DND-41 (cell line): ENCODE data around the gene PREP.

ENCODE experiments used
- ATAC-seq: fragments of 200-7000 bp; cut with Tn5 transposase; 3 replicates; pipeline ENCODE4 v1.9.1; 2021; ENCODE audit warnings: low read depth; ENCODE audit not compliant: insufficient read depth
- DNase-seq: peaks from one replicate; pipeline ENCODE4 v3.0.0-alpha.2; 2020
- H2AFZ ChIP-seq: 2 replicates; pipeline ENCODE4 v1.6.0; 2012; ENCODE audit warnings: low read depth, low read length
- H3K27ac ChIP-seq: 2 replicates; pipeline ENCODE4 v1.5.1; 2012; ENCODE audit warnings: low read length, inconsistent platforms
- H3K27me3 ChIP-seq: fragments of 200-600 bp; sonication (generic); 2 replicates; pipeline ENCODE4 v1.6.0; 2012; ENCODE audit warnings: low read length, mild to moderate bottlenecking, inconsistent platforms; ENCODE audit not compliant: insufficient read depth, poor library complexity
- H3K36me3 ChIP-seq: 2 replicates; pipeline ENCODE4 v1.5.1; 2012; ENCODE audit warnings: low read length, inconsistent platforms; ENCODE audit not compliant: insufficient read depth
- H3K4me1 ChIP-seq: 2 replicates; pipeline ENCODE4 v1.5.1; 2012; ENCODE audit warnings: mild to moderate bottlenecking, low read length; ENCODE audit not compliant: insufficient read depth
- H3K4me2 ChIP-seq: 2 replicates; pipeline ENCODE4 v1.6.0; 2012; ENCODE audit warnings: mild to moderate bottlenecking, moderate library complexity, low read length, inconsistent platforms; ENCODE audit not compliant: insufficient read depth
- H3K4me3 ChIP-seq, 2 experiments: fragments of 200-600 bp in 1 of 2; shearing (Covaris generic) in 1 of 2; 2 replicates each; pipeline ENCODE4 v1.5.1; 2012 to 2016; ENCODE audit warnings: inconsistent platforms in 2 of 2, low read length in 2 of 2, mild to moderate bottlenecking in 2 of 2, low read depth in 1 of 2, moderate library complexity in 1 of 2
- H3K79me2 ChIP-seq: 2 replicates; pipeline ENCODE4 v1.6.0; 2012; ENCODE audit warnings: low read length, inconsistent platforms; ENCODE audit not compliant: insufficient read depth
- H3K9ac ChIP-seq: 2 replicates; pipeline ENCODE4 v1.6.0; 2012; ENCODE audit warnings: low read depth, mild to moderate bottlenecking, inconsistent platforms, low read length, moderate library complexity
- H3K9me3 ChIP-seq: 2 replicates; pipeline ENCODE4 v1.5.1; 2012; ENCODE audit warnings: low read length, moderate library complexity, mild to moderate bottlenecking, inconsistent platforms; ENCODE audit not compliant: insufficient read depth, severe bottlenecking
- H4K20me1 ChIP-seq: 2 replicates; pipeline ENCODE4 v1.6.0; 2012; ENCODE audit warnings: low read length; ENCODE audit not compliant: insufficient read depth
- EZH2 ChIP-seq: IDR thresholded peaks from 3 replicates; pipeline ENCODE4 v1.6.1; 2012; ENCODE audit warnings: borderline replicate concordance, low read depth, mild to moderate bottlenecking, moderate library complexity, low read length, inconsistent platforms; ENCODE audit not compliant: severe bottlenecking
- TF ChIP-seq, protein P1 (sequence below): IDR thresholded peaks from 2 replicates; pipeline ENCODE4 v1.5.1; 2012; ENCODE audit warnings: borderline replicate concordance, low read length, moderate library complexity, mild to moderate bottlenecking; ENCODE audit not compliant: poor library complexity, severe bottlenecking; ENCODE audit errors: extremely low read depth

The PREP gene

DNA sequence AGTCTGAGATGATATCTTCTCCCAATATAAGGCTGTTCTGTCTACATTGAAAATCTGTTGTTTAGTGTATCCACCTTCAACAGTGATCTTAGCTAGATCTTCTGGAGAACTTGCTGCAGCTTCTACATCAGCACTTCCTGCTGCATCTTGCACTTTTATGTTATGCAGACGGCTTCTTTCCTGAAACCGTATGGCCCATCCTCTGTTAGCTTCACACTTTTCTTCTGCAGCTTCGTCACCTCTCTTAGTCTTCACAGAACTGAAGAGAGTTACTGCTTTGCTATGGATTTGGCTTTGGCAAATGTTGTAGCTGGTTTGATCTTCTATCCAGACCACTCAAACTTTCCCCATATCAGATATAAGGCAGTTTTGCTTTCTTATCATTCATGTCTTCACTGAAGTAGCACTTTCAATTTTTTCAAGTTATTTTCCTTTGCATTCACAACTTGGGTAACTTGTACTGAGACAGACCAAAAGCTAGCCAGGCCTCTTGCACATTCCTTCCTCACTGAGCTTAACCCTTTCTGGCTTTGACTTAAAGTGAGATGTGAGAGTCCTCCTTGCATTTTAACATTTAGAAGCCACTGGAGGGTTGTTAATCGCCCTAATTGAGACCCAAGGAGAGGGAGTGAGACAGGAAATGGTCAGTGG, 110.1 kb downstream of the PREP start:
- Histone ChIP-seq H4K20me1 (no peaks in the 10 kb centered on the region), H3K9ac (no peak overlapping the region), H3K27ac (no peak overlapping the region), H3K79me2 (no peaks in the 10 kb centered on the region), H3K9me3 (no peaks in the 10 kb centered on the region), H3K4me1 (no peaks in the 10 kb centered on the region), H2AFZ (no peak overlapping the region), H3K36me3 (peaks cover 28% of the 10 kb centered on the region), H3K27me3 (no peaks in the 10 kb centered on the region), H3K4me2 (no peak overlapping the region), H3K4me3 (no peak overlapping the region)
- no peak for DNase-seq
- TF ChIP-seq, protein P1, sequence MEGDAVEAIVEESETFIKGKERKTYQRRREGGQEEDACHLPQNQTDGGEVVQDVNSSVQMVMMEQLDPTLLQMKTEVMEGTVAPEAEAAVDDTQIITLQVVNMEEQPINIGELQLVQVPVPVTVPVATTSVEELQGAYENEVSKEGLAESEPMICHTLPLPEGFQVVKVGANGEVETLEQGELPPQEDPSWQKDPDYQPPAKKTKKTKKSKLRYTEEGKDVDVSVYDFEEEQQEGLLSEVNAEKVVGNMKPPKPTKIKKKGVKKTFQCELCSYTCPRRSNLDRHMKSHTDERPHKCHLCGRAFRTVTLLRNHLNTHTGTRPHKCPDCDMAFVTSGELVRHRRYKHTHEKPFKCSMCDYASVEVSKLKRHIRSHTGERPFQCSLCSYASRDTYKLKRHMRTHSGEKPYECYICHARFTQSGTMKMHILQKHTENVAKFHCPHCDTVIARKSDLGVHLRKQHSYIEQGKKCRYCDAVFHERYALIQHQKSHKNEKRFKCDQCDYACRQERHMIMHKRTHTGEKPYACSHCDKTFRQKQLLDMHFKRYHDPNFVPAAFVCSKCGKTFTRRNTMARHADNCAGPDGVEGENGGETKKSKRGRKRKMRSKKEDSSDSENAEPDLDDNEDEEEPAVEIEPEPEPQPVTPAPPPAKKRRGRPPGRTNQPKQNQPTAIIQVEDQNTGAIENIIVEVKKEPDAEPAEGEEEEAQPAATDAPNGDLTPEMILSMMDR = no peak
- TF ChIP-seq EZH2 = no peak
- no peak for ATAC-seq

DNA sequence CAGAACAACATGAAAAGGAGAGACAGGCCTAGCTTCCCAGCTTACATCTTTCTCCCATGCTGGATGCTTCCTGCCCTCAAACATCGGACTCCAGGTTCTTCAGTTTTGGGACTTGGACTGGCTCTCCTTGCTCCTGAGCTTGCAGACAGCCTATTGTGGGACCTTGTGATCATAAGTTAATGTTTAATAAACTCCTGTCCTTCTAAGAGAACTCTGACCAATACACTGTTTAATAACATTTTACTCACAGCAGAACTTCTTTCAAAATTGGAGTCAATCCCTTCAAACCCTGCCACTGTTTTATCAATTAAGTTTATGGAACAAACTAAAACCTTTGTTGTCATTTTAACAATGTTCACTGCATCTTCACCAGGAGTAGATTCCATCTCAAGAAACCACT, 111.4 kb downstream of the PREP start:
- Histone ChIP-seq H3K4me1 (no peaks in the 10 kb centered on the region), H3K4me3 (no peak overlapping the region), H3K9me3 (no peaks in the 10 kb centered on the region), H3K36me3 (peaks cover 32% of the 10 kb centered on the region), H2AFZ (no peak overlapping the region), H3K9ac (no peak overlapping the region), H3K27ac (no peak overlapping the region), H3K4me2 (no peak overlapping the region), H4K20me1 (no peaks in the 10 kb centered on the region), H3K79me2 (no peaks in the 10 kb centered on the region), H3K27me3 (no peaks in the 10 kb centered on the region)
- no peak for TF ChIP-seq EZH2
- TF ChIP-seq, protein P1 = no peak
- DNase-seq (no peak), ATAC-seq (no peak)

DNA sequence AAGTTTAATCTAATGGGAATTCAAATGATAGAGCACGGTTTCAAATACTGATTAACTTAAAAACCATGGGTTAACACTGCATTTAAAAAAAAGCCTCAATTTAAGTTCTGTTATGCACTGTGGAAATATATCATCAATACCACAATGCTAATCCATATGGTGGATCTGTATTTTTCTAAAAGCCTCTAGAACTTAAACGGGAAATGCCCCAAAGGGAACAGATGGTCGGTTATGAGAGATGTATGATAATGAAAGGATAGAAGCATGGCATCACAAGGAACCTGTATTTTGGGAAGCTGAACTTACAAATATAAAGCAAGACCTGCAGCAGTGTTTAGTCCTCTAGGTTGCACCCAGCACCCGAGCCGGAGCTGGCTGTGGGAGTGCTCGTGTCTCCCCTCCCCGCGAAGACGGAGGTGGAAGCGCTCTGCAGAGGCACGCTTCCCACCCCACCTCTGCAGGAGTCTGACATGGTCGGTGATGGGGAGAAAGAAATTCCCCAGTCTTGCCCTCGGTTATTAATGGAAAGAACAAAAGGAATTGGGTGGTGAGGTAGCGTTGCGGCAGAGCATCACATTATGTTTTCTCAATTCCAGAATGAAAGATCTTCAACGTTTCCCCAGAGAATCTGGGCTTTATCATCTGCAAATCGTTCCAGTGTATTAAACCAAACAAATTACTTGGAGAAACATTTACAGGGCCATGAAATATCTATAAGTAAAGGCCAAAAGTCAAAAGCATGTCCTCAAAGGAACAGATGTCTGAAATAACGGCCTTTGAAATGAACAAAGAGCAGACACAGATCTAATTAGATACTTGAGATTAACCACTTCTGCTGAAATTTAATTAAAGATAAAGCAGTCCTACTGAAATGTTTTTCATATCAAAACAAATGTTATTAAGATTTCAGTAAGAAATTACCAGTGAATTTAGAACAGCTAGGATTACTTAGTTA, 120.0 kb downstream of the PREP start:
- H4K20me1 ChIP-seq = no peaks in the 10 kb centered on the region
- no peak overlapping the region for H3K27ac ChIP-seq
- ATAC-seq = no peak
- H3K79me2 ChIP-seq = no peaks in the 10 kb centered on the region
- H3K27me3 ChIP-seq = no peaks in the 10 kb centered on the region
- H3K4me1 ChIP-seq = no peaks in the 10 kb centered on the region
- H3K9me3 ChIP-seq = no peaks in the 10 kb centered on the region
- no peak overlapping the region for H2AFZ ChIP-seq
- no peak overlapping the region for H3K4me2 ChIP-seq
- no peak overlapping the region for H3K4me3 ChIP-seq
- H3K36me3 ChIP-seq = peaks cover 84% of the 10 kb centered on the region
- TF ChIP-seq, protein P1 = no peak
- TF ChIP-seq EZH2 = no peak
- DNase-seq = no peak
- no peak overlapping the region for H3K9ac ChIP-seq
